Fibroblast of the aortic adventitia (primary cell): ENCODE results near the gene HBS1L. TPM values are rescaled to one million over a fixed set of nuclear protein-coding genes. Genes with fewer than 3 reads are reported as not detected.

ENCODE experiments used
- DNase-seq: peaks from one replicate; pipeline ENCODE4 v3.0.0-alpha.2; 2010; ENCODE audit warnings: low read depth
- H3K4me3 ChIP-seq: 2 replicates; pipeline ENCODE4 v1.5.1; 2011; ENCODE audit warnings: low read depth, mild to moderate bottlenecking, control low read depth, low read length, moderate library complexity
- total RNA-seq: library from RNA; depleted of rRNA; stranded (reverse); fragments of >200 nt; gene quantifications from 2 replicates; pipeline ENCODE4 v1.2.3, GENCODE V29; 2012; ENCODE audit warnings: low replicate concordance
- TF ChIP-seq, protein P1 (sequence below): IDR thresholded peaks from 2 replicates; pipeline ENCODE4 v1.5.1; 2011; ENCODE audit warnings: mild to moderate bottlenecking, low read length, control low read depth, inconsistent platforms; ENCODE audit not compliant: insufficient read depth

HBS1L gene
- total RNA-seq, 1 donor: 141 TPM

- TF ChIP-seq, protein P1, sequence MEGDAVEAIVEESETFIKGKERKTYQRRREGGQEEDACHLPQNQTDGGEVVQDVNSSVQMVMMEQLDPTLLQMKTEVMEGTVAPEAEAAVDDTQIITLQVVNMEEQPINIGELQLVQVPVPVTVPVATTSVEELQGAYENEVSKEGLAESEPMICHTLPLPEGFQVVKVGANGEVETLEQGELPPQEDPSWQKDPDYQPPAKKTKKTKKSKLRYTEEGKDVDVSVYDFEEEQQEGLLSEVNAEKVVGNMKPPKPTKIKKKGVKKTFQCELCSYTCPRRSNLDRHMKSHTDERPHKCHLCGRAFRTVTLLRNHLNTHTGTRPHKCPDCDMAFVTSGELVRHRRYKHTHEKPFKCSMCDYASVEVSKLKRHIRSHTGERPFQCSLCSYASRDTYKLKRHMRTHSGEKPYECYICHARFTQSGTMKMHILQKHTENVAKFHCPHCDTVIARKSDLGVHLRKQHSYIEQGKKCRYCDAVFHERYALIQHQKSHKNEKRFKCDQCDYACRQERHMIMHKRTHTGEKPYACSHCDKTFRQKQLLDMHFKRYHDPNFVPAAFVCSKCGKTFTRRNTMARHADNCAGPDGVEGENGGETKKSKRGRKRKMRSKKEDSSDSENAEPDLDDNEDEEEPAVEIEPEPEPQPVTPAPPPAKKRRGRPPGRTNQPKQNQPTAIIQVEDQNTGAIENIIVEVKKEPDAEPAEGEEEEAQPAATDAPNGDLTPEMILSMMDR: no peak
- no peak overlapping the region for H3K4me3 ChIP-seq
- no peak for DNase-seq
Observed at GRCh38 chr6:134983823-134984222, 70.8 kb downstream of the HBS1L start.

DNA sequence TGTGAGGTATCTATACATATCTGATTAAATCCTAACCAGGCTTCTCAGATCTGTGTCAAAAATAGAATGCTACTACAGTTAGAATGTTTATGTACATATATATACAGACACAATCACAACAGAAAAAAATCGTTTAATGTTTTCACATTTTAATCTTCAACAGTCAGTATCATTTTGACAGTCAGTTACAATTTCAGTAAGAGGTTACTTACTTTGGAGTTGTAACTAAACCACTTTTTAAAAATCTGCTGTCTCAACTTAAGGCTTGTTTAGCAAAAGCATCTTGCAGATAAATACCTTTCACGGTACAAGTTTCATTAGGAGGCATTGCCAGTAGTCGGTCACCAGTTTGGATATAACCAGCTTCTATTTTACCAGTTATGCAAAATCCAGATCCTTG, 72.5 kb downstream of the HBS1L start:
- no peak overlapping the region for H3K4me3 ChIP-seq
- TF ChIP-seq, protein P1: no peak
- no peak for DNase-seq

DNA sequence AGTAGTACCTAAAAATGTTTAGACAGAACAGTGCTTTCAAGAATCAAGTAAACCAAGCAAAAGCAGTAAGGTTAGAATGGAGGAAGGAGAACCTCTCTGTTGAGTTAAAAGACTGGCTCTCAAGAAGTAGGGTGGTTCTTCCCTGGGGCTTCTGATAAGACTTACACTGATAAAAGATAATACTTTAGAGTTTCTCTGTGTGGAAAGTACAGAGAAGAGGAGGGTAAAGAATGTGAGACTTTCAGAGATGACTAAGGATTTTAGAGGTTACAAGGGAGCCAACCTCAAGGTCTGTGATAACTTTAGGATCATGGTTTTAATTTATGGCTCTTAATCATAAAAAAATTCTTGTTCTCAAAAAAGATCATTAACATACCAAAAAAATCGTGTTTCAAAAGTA, 73.8 kb downstream of the HBS1L start:
- H3K4me3 ChIP-seq: no peak overlapping the region
- DNase-seq: peak; percentile 9
- TF ChIP-seq, protein P1: no peak

DNA sequence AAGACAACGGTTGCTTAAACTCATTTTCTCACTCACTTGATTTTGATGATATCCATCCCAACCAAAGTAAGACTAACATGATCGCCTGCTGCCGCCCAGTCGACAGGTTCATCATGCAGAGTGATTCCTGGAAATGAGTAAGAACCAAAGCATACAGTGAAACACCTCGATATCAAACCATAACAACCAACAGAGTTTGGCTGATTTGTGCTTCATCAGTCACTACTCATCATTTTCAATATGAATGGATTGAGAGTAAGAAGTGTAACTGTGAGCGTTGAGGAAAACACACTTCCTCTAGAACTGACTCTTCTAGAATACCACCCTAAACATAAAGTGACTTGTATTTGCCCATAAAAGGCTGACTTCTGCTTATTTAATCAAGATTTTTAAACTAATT, 75.5 kb downstream of the HBS1L start:
- no peak for DNase-seq
- TF ChIP-seq, protein P1: no peak
- no peak overlapping the region for H3K4me3 ChIP-seq

DNA sequence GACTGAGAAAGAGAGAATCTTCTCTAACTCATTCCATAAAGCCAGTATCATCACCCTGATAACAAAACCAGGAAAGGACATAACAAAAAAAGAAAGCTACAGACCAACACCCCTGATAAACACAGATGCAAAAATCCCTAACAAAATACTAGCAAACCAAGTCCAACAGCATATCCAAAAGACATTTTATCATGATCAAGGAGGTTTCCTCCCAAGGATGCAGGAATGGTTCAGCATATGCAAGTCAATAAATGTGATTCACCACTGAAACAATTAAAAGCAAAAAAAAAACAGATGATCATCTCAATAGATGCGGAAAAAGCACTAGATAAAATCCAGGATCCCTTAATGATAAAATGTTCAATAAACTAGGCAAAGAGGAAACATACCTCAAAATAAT, 80.3 kb downstream of the HBS1L start:
- no peak for DNase-seq
- H3K4me3 ChIP-seq: no peak overlapping the region
- TF ChIP-seq, protein P1: no peak

GRCh38 chr6:134967711-134968110, 86.9 kb downstream of the HBS1L start:
- TF ChIP-seq, protein P1: no peak
- no peak for DNase-seq
- H3K4me3 ChIP-seq: no peak overlapping the region

- H3K4me3 ChIP-seq: no peak overlapping the region
- TF ChIP-seq, protein P1: no peak
- DNase-seq: no peak
Observed at GRCh38 chr6:134964451-134965203, 90.0 kb downstream of the HBS1L start.
